ENCODE measurements around the gene SH3GL1.

DNA sequence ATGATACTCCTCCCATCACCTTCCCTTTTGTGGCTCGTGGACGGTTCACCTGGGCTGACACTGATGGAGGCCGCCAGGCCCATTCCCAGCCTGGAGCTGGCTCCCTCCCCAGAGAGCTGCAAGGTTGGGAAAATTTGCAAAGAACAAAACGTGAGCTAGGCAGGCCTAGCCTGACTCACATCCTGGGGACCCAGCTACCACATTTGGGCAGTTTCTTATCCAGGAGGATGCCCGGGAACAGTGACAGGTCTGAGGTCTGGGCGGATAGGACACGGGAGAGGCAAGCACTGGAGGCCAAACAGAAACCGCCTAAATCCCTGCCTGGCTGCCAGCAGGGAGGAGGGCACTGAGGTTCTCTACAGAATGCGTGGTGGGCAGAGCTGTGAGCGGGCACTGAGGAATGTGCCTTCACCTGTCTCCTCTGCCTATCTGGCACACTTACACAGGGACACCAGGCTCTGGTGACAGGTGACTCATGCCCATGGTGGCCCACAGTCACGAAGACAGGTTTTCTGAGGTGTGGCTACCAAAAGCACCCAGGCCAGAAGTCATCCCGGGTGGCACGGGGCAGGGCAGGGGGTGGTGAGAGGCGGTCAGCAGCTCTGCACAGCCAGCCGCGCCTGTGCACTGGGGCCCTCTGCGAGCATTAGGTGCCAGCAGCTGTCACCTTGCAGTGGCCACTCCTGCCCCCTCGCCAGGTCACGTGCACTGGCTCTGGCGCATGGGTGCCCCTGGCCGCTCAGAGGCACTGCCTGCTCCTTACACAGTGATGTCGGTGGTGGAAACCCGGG lies 23.2 kb downstream of the SH3GL1 start:
- TF ChIP-seq, protein P1, sequence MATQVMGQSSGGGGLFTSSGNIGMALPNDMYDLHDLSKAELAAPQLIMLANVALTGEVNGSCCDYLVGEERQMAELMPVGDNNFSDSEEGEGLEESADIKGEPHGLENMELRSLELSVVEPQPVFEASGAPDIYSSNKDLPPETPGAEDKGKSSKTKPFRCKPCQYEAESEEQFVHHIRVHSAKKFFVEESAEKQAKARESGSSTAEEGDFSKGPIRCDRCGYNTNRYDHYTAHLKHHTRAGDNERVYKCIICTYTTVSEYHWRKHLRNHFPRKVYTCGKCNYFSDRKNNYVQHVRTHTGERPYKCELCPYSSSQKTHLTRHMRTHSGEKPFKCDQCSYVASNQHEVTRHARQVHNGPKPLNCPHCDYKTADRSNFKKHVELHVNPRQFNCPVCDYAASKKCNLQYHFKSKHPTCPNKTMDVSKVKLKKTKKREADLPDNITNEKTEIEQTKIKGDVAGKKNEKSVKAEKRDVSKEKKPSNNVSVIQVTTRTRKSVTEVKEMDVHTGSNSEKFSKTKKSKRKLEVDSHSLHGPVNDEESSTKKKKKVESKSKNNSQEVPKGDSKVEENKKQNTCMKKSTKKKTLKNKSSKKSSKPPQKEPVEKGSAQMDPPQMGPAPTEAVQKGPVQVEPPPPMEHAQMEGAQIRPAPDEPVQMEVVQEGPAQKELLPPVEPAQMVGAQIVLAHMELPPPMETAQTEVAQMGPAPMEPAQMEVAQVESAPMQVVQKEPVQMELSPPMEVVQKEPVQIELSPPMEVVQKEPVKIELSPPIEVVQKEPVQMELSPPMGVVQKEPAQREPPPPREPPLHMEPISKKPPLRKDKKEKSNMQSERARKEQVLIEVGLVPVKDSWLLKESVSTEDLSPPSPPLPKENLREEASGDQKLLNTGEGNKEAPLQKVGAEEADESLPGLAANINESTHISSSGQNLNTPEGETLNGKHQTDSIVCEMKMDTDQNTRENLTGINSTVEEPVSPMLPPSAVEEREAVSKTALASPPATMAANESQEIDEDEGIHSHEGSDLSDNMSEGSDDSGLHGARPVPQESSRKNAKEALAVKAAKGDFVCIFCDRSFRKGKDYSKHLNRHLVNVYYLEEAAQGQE (IDR thresholded peaks at IDR 0.05; ENCODE audit: low read depth, low read length), result no peak
- TF ChIP-seq SP1 (IDR thresholded peaks at IDR 0.05; ENCODE audit: low read depth, low read length) (no peak), EZH2 (IDR thresholded peaks at IDR 0.05; ENCODE audit: borderline replicate concordance, control insufficient read depth, low read depth, low read length) (no peak), POLR2AphosphoS2 (IDR thresholded peaks at IDR 0.05; ENCODE audit: low read depth, low read length) (no peak), HDAC6 (IDR thresholded peaks at IDR 0.05; ENCODE audit: unreplicated experiment) (no peak), SREBF2 (IDR thresholded peaks at IDR 0.05; ENCODE audit: low read length) (no peak)
- TF ChIP-seq, protein P2, sequence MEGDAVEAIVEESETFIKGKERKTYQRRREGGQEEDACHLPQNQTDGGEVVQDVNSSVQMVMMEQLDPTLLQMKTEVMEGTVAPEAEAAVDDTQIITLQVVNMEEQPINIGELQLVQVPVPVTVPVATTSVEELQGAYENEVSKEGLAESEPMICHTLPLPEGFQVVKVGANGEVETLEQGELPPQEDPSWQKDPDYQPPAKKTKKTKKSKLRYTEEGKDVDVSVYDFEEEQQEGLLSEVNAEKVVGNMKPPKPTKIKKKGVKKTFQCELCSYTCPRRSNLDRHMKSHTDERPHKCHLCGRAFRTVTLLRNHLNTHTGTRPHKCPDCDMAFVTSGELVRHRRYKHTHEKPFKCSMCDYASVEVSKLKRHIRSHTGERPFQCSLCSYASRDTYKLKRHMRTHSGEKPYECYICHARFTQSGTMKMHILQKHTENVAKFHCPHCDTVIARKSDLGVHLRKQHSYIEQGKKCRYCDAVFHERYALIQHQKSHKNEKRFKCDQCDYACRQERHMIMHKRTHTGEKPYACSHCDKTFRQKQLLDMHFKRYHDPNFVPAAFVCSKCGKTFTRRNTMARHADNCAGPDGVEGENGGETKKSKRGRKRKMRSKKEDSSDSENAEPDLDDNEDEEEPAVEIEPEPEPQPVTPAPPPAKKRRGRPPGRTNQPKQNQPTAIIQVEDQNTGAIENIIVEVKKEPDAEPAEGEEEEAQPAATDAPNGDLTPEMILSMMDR (IDR thresholded peaks at IDR 0.05 in 2 of 3, conservative IDR thresholded peaks at IDR 0.05 in 1 of 3; ENCODE audit: control insufficient read depth in 2 of 3, extremely low read depth in 1 of 3, insufficient read depth in 1 of 3, low read depth in 3 of 3, low read length in 3 of 3), result no peak
